Mesenchymal stem cell (in vitro differentiated cells and primary cell): ENCODE measurements around the gene GSTM3.

Experiments used
- DNase-seq: peaks from one replicate; pipeline ENCODE4 v3.0.0-alpha.2; 2013
- H2AFZ ChIP-seq: one replicate; pipeline ENCODE4 v1.6.1; 2013; ENCODE audit warnings: low read depth, mild to moderate bottlenecking, control low read depth, inconsistent platforms, low read length, moderate library complexity
- H2AK5ac ChIP-seq: 2 replicates; pipeline ENCODE4 v1.6.1; 2013; ENCODE audit warnings: low read length, moderate library complexity, mild to moderate bottlenecking, inconsistent platforms; ENCODE audit not compliant: severe bottlenecking
- H2BK120ac ChIP-seq: one replicate; pipeline ENCODE4 v1.6.1; 2013; ENCODE audit warnings: low read depth, mild to moderate bottlenecking, inconsistent platforms, low read length, moderate library complexity
- H2BK12ac ChIP-seq, 2 experiments: one replicate each; pipeline ENCODE4 v1.6.1; 2013; ENCODE audit warnings: inconsistent platforms in 2 of 2, low read length in 2 of 2, mild to moderate bottlenecking in 2 of 2, moderate library complexity in 2 of 2, control low read depth in 1 of 2
- H2BK15ac ChIP-seq: one replicate; pipeline ENCODE4 v1.6.1; 2013; ENCODE audit warnings: mild to moderate bottlenecking, low read depth, inconsistent platforms; ENCODE audit not compliant: poor library complexity, severe bottlenecking
- H2BK5ac ChIP-seq: 2 replicates; pipeline ENCODE4 v1.6.1; 2013; ENCODE audit warnings: low read depth, mild to moderate bottlenecking, low read length, control low read depth, inconsistent platforms; ENCODE audit not compliant: poor library complexity, severe bottlenecking
- H3K14ac ChIP-seq, 2 experiments: one replicate each; pipeline ENCODE4 v1.6.1; 2013; ENCODE audit warnings: inconsistent platforms in 2 of 2, low read length in 2 of 2, control low read depth in 1 of 2, mild to moderate bottlenecking in 1 of 2, moderate library complexity in 1 of 2
- H3K18ac ChIP-seq, 2 experiments: one replicate each; pipeline ENCODE4 v1.6.1; 2013; ENCODE audit warnings: inconsistent platforms in 2 of 2, low read length in 2 of 2, control low read depth in 1 of 2, low read depth in 1 of 2, mild to moderate bottlenecking in 1 of 2
- H3K23ac ChIP-seq, 2 experiments: one replicate each; pipeline ENCODE4 v1.6.1; 2013; ENCODE audit warnings: inconsistent platforms in 2 of 2, low read length in 2 of 2, mild to moderate bottlenecking in 2 of 2, moderate library complexity in 2 of 2, control low read depth in 1 of 2
- H3K27ac ChIP-seq: 2 replicates; pipeline ENCODE4 v1.5.1; 2013; ENCODE audit warnings: mild to moderate bottlenecking, moderate library complexity, low read length, control low read depth, inconsistent platforms; ENCODE audit not compliant: poor library complexity, severe bottlenecking
- H3K27me3 ChIP-seq, 2 experiments: 2 replicates each; pipeline versions ENCODE4 v1.6.1 to v1.7.0; 2013; ENCODE audit warnings: low read length in 2 of 2, mild to moderate bottlenecking in 2 of 2, moderate library complexity in 2 of 2, control low read depth in 1 of 2, inconsistent platforms in 1 of 2; ENCODE audit not compliant: control insufficient read depth in 1 of 2, insufficient read depth in 1 of 2
- H3K36me3 ChIP-seq, 2 experiments: 2 replicates each; pipeline versions ENCODE4 v1.6.1 to v1.7.0; 2013; ENCODE audit warnings: low read length in 2 of 2, control low read depth in 1 of 2, inconsistent platforms in 1 of 2, low read depth in 1 of 2, mild to moderate bottlenecking in 1 of 2; ENCODE audit not compliant: insufficient read depth in 2 of 2, control insufficient read depth in 1 of 2
- H3K4ac ChIP-seq, 2 experiments: one replicate each; pipeline ENCODE4 v1.6.1; 2013; ENCODE audit warnings: inconsistent platforms in 2 of 2, low read length in 2 of 2, mild to moderate bottlenecking in 2 of 2, moderate library complexity in 2 of 2, control low read depth in 1 of 2, low read depth in 1 of 2
- H3K4me1 ChIP-seq: 2 replicates; pipeline ENCODE4 v1.6.1; 2013; ENCODE audit warnings: low read depth, low read length, control low read depth; ENCODE audit not compliant: control insufficient read depth, insufficient read depth
- H3K4me2 ChIP-seq: 2 replicates; pipeline ENCODE4 v1.6.1; 2013; ENCODE audit warnings: low read length, mild to moderate bottlenecking, inconsistent platforms; ENCODE audit not compliant: poor library complexity, severe bottlenecking
- H3K4me3 ChIP-seq, 2 experiments: 2 replicates each; pipeline versions ENCODE4 v1.5.1 to v1.7.0; 2013; ENCODE audit warnings: low read length in 2 of 2, mild to moderate bottlenecking in 2 of 2, control low read depth in 1 of 2, low read depth in 1 of 2; ENCODE audit not compliant: insufficient read depth in 1 of 2
- H3K79me1 ChIP-seq: replicated peaks from 2 replicates; pipeline ENCODE4 v1.6.1; 2013; ENCODE audit warnings: mild to moderate bottlenecking, control low read depth, low read length, inconsistent platforms; ENCODE audit not compliant: poor library complexity, severe bottlenecking
- H3K9ac ChIP-seq: 2 replicates; pipeline ENCODE4 v1.7.0; 2013; ENCODE audit warnings: mild to moderate bottlenecking, low read length, moderate library complexity
- H3K9me3 ChIP-seq: 2 replicates; pipeline ENCODE4 v1.7.0; 2013; ENCODE audit warnings: mild to moderate bottlenecking, low read length; ENCODE audit not compliant: control insufficient read depth
- H4K8ac ChIP-seq: one replicate; pipeline ENCODE4 v1.6.1; 2013; ENCODE audit warnings: inconsistent platforms, mild to moderate bottlenecking, low read length, moderate library complexity
- H4K91ac ChIP-seq: one replicate; pipeline ENCODE4 v1.6.1; 2013; ENCODE audit warnings: mild to moderate bottlenecking, low read length, inconsistent platforms
- WGBS: methylation state at CpG from one replicate; pipeline ENCODE4 v1.1.7; 2013; ENCODE audit warnings: mixed read lengths; 5-methylcytosine and 5-hydroxymethylcytosine counted together

Gene GSTM3

GRCh38 chr1:109721042-109721441 lies 19.8 kb downstream of the GSTM3 start:
- no peak overlapping the region for H2BK15ac ChIP-seq
- H2BK12ac ChIP-seq = no peak overlapping the region
- H3K18ac ChIP-seq = no peak overlapping the region
- H3K9ac ChIP-seq = no peak overlapping the region
- no peak overlapping the region for H3K4me2 ChIP-seq
- no peak overlapping the region for H3K14ac ChIP-seq
- no peak overlapping the region for H2AFZ ChIP-seq
- H3K79me1 ChIP-seq = no peaks in the 10 kb centered on the region
- H3K27ac ChIP-seq = no peak overlapping the region
- H2AK5ac ChIP-seq = no peak overlapping the region
- H3K27me3 ChIP-seq = no peaks in the 10 kb centered on the region
- WGBS = 94% methylated on average over 3 of the region's 5 CpGs
- H3K9me3 ChIP-seq = peaks cover 3% of the 10 kb centered on the region
- no peak overlapping the region for H2BK5ac ChIP-seq
- no peak overlapping the region for H3K23ac ChIP-seq
- H3K4ac ChIP-seq = no peak overlapping the region
- peaks cover 2% of the 10 kb centered on the region for H3K4me1 ChIP-seq
- no peak overlapping the region for H3K4me3 ChIP-seq
- no peak overlapping the region for H4K8ac ChIP-seq
- H4K91ac ChIP-seq = no peak overlapping the region
- peak; percentile 11 for DNase-seq
- no peak overlapping the region for H2BK120ac ChIP-seq
- no peaks in the 10 kb centered on the region for H3K36me3 ChIP-seq

GRCh38 chr1:109719337-109719837 lies 21.5 kb downstream of the GSTM3 start:
- H3K4ac ChIP-seq = peak overlapping the region in 1 of 2 experiments; percentile 24
- H3K27ac ChIP-seq = no peak overlapping the region
- 62% methylated on average over 3 of the region's 5 CpGs for WGBS
- H2AK5ac ChIP-seq = no peak overlapping the region
- H4K91ac ChIP-seq = no peak overlapping the region
- peaks cover 0 to 2% of the 10 kb centered on the region in 2 experiments for H3K27me3 ChIP-seq
- H2BK12ac ChIP-seq = no peak overlapping the region
- no peak overlapping the region for H3K23ac ChIP-seq
- no peak overlapping the region for H2AFZ ChIP-seq
- no peak overlapping the region for H2BK120ac ChIP-seq
- no peak overlapping the region for H3K14ac ChIP-seq
- H3K18ac ChIP-seq = no peak overlapping the region
- no peaks in the 10 kb centered on the region for H3K79me1 ChIP-seq
- H2BK5ac ChIP-seq = no peak overlapping the region
- H3K36me3 ChIP-seq = no peaks in the 10 kb centered on the region
- peak overlapping the region; percentile 34 for H3K9ac ChIP-seq
- no peak overlapping the region for H2BK15ac ChIP-seq
- H3K9me3 ChIP-seq = peaks cover 3% of the 10 kb centered on the region
- DNase-seq = peak; percentile 50
- H3K4me2 ChIP-seq = no peak overlapping the region
- peaks cover 2% of the 10 kb centered on the region for H3K4me1 ChIP-seq
- peak overlapping the region; percentile 72 for H4K8ac ChIP-seq
- no peak overlapping the region for H3K4me3 ChIP-seq

- no peak overlapping the region for H3K4me3 ChIP-seq
- H2AK5ac ChIP-seq = no peak overlapping the region
- no peak overlapping the region for H3K23ac ChIP-seq
- H3K4me1 ChIP-seq = peaks cover 2% of the 10 kb centered on the region
- H3K14ac ChIP-seq = no peak overlapping the region
- H2BK120ac ChIP-seq = no peak overlapping the region
- no peak overlapping the region for H3K18ac ChIP-seq
- peaks cover 3% of the 10 kb centered on the region for H3K9me3 ChIP-seq
- no peak overlapping the region for H3K27ac ChIP-seq
- no peak overlapping the region for H2AFZ ChIP-seq
- no peak overlapping the region for H2BK15ac ChIP-seq
- no peak overlapping the region for H3K9ac ChIP-seq
- WGBS = 97% methylated on average over 2 of the region's 2 CpGs
- H2BK12ac ChIP-seq = peak overlapping the region; percentile 7 to 57
- no peak overlapping the region for H4K8ac ChIP-seq
- H4K91ac ChIP-seq = peak overlapping the region; percentile 43
- peak; percentile 6 for DNase-seq
- H3K27me3 ChIP-seq = peaks cover 2 to 3% of the 10 kb centered on the region in 2 experiments
- H3K4me2 ChIP-seq = no peak overlapping the region
- no peak overlapping the region for H2BK5ac ChIP-seq
- no peaks in the 10 kb centered on the region for H3K36me3 ChIP-seq
- H3K4ac ChIP-seq = no peak overlapping the region
- no peaks in the 10 kb centered on the region for H3K79me1 ChIP-seq
Measured at GRCh38 chr1:109718495-109718894, 22.3 kb downstream of the GSTM3 start.

- H3K4me1 ChIP-seq = peaks cover 2% of the 10 kb centered on the region
- H4K91ac ChIP-seq = peak overlapping the region; percentile 11
- H3K9me3 ChIP-seq = peaks cover 3% of the 10 kb centered on the region
- no peak for DNase-seq
- no peak overlapping the region for H3K4me3 ChIP-seq
- no peak overlapping the region for H2AFZ ChIP-seq
- H2BK120ac ChIP-seq = no peak overlapping the region
- no peak overlapping the region for H2AK5ac ChIP-seq
- WGBS = 89% methylated on average over 5 of the region's 5 CpGs
- no peak overlapping the region for H3K18ac ChIP-seq
- no peak overlapping the region for H3K23ac ChIP-seq
- H3K27ac ChIP-seq = no peak overlapping the region
- no peak overlapping the region for H3K9ac ChIP-seq
- H2BK5ac ChIP-seq = no peak overlapping the region
- H2BK12ac ChIP-seq = peak overlapping the region; percentile 57 to 80
- H2BK15ac ChIP-seq = no peak overlapping the region
- no peaks in the 10 kb centered on the region for H3K79me1 ChIP-seq
- no peak overlapping the region for H4K8ac ChIP-seq
- no peak overlapping the region for H3K4me2 ChIP-seq
- H3K14ac ChIP-seq = no peak overlapping the region
- no peaks in the 10 kb centered on the region for H3K36me3 ChIP-seq
- H3K4ac ChIP-seq = no peak overlapping the region
- H3K27me3 ChIP-seq = peaks cover 2 to 3% of the 10 kb centered on the region in 2 experiments
Measured at GRCh38 chr1:109717729-109718128, 23.1 kb downstream of the GSTM3 start.
